GM21390 (cell line): Measurements from ENCODE around the gene HEBP1.

Experiments
- ATAC-seq: cut with Tn5 transposase; IDR thresholded peaks from one replicate; pipeline ENCODE4 v1.9.1; 2021; ENCODE audit not compliant: unreplicated experiment

Gene HEBP1

GRCh38 chr12:13024531-13024916 lies 24.5 kb upstream of the HEBP1 start:
- no peak for ATAC-seq

- no peak for ATAC-seq
Measured at GRCh38 chr12:13023811-13024530, 23.9 kb upstream of the HEBP1 start.

GRCh38 chr12:13022851-13023271 lies 22.8 kb upstream of the HEBP1 start:
- ATAC-seq = no peak

DNA sequence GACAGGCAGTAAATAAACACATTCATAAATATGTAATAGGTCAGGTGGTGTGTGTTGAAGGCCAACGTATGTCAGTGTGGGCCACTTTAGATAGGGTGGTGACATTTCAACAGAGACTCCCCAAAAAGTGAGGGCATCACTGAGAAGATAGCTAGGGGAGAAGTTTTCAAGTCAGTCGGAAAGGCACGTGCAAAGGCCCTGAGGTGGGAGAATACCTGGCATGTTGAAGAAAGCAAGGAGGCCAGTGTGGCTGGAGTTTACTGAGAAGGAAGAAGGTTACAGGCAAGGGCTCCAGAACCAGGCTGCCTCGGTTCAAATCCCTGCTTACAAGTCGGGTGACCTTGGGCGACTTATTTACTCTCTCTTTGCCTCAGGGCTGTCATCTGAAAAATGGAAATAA lies 11.0 kb upstream of the HEBP1 start:
- ATAC-seq = no peak

GRCh38 chr12:13008741-13009380 lies 8.8 kb upstream of the HEBP1 start:
- no peak for ATAC-seq

- no peak for ATAC-seq
Measured at GRCh38 chr12:13007496-13008233, 7.6 kb upstream of the HEBP1 start.

GRCh38 chr12:13005649-13006048 lies 5.6 kb upstream of the HEBP1 start:
- ATAC-seq = no peak

DNA sequence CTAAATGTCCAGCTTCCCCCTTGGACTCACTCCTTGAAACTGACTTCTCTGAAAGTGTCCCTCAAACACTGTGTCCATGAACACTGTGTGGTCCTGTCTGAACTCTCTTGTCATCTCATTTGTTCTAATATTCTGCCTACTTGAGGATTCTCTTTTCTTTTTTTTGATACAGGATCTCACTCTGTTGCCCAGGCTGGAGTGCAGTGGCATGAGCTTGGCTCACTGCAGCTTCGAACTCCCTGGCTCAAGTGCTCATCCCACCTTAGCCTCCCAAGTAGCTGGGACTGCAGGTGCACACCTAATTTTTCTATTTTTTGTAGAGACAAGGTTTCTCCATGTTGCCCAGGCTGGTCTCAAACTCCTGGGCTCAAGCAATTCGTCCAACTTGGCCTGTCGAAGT lies 4.9 kb upstream of the HEBP1 start:
- ATAC-seq = no peak

GRCh38 chr12:13004361-13004760 lies 4.3 kb upstream of the HEBP1 start:
- ATAC-seq = no peak

DNA sequence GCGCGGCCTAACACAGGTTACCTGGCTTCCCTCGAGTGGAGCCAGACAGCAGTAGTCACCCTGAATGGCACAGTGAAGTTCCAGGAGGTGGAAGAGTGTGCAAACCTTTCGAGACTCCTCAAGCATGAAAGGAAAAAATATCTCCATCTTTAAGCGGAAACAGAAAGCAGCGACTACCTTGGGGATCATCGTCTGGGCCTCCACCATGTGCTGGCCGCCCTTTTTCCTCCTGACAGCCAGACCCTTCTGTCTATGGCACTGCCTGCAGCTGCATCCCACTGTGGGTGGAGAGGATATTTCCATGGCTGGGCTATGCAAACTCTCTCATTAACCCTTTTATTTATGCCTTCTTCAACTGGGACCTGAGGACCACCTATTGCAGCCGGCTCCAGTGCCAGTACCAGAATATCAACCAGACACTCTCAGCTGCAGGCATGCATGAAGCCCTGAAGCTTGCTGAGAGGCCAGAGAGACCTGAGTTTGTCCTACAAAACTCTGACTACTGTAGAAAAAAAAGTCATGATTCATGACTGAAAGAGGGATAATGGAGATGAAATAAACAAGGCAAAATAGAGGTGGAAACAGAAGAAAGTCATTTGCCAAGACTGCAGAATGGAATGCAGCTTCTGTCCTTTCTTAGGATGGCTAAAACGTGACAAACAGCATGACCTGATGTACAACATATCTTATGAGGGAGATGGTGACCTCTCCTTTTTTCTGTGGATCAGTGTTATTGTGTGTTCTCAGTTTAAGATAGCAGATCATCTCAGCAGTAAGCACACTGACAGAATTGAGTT lies 2.4 kb upstream of the HEBP1 start:
- ATAC-seq = no peak

- no peak for ATAC-seq
Measured at GRCh38 chr12:13001775-13002040, 1.6 kb upstream of the HEBP1 start.

GRCh38 chr12:13000925-13001774 lies 1.1 kb upstream of the HEBP1 start:
- ATAC-seq = peak; percentile 31

DNA sequence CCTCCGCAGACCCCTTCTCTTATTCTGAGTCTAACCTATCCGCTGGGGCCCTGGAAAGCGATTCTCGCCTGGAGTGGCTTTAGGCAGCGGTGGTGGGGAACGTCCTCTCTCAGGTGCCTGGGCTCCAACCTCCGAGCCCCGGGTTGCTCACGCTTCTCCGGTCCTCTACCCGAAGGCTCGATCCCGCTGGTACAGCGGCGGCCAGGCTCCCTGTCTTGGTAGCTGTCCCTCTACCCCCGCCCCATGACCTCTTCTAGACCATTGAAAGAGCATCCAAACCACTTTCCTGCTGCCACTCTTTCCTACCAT lies 505 bp upstream of the HEBP1 start:
- ATAC-seq = peak; percentile 25

DNA sequence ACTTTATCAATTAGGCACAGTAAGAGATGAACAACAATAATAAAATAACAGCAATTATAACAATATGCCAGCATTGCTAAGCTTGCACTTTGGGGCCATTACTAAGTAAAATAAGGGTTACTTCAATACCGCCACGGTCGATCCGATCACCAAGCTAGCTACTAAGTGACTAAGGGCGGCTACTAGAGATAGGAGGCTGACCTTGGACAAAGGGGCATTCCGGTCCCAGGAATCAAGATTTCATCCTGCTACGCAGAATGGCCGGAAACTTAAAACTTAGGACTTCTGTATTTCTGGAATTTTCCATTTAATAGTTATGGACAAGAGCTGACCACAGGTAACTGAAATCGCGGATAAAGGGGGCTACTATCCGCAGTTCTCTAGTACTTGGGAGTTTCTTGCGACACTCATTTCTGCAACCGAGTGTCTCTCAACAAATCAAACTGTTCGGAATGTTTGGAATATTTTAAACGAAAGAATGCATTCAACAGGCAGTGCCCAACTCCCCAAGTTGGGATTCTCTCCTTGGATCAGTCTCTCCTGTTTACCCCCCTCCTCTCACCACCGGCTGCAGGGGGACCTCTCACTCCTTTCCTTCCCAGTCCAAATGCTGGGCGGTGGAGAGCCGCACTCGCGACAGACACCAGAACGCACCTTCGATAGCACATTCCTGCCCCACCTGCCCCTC lies 650 bp downstream of the HEBP1 start:
- ATAC-seq = peak; percentile 1

DNA sequence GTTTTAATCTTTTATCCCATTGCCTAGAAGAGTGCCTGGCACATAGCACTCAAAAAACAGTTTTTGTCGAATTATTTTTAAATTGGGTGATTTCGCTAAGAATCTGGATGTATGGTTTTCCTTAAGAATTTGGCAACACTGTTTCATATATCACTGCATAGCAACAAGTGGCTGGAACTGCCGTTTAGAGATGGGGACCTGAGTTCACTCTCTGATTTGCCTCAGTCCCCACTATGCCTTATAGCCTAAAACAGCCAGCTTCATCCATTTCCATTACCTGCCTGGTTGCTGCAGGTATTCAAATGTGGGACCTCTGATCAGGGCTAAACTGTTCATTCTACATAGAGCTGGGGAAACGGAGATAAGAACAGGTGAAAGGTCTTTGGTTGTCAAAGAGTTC lies 1.8 kb downstream of the HEBP1 start:
- ATAC-seq = no peak

GRCh38 chr12:12997734-12998133 lies 2.3 kb downstream of the HEBP1 start:
- no peak for ATAC-seq

DNA sequence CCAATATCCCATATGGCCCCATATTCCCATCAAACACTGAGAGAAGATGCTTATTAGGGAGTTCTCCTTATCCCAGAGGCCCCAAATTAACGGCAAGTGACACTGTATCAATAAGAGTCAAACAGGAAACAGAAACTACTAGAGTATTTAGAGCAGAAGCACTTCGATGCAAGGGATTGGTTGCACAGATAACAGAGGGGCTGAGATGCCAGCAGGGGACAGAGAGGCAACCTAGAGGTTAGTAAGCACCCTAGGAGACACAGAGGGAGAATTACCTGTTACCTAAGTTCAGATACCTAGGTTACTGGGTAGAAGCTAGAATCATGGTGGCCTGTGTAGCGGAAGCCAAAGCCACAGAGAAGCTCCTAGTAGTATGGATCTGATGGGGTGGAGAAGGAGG lies 2.9 kb downstream of the HEBP1 start:
- no peak for ATAC-seq

DNA sequence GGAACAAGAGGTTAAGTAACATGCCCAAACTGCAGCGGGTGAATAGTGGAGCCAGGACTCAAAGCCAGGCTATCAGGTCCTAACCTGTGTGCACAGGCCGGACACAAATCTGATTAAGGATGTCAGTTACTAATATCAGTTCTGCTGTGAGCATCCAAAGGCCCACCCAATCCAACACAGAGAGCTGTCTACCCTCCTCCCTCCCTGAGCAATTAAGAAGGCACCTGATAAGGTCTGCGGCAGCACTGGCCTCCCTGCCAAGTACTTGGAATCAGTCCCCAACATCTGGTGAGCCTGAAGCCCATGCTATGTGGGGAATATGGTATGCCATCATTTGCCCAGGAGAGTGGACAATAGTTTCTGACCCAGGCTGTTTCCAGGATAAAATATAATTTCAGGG lies 3.9 kb downstream of the HEBP1 start:
- ATAC-seq = no peak

DNA sequence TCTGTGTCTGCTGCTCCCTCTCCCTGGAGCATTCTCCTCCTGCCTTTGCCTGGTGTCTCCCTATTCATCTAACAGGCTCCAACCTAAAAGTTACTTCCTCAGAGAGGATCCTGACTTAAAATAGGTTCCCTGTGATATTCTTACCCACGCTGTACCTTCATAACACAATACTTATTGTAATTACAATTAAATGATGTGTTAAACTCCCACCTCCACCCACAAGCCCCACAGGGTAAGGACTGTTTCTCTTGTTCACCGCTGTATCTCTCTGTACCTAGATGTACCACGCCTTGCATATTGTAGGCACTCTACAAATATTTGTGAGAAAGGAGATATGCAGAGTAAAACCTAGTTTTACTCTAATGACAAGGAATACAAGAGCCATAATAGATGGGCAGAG lies 5.0 kb downstream of the HEBP1 start:
- no peak for ATAC-seq

DNA sequence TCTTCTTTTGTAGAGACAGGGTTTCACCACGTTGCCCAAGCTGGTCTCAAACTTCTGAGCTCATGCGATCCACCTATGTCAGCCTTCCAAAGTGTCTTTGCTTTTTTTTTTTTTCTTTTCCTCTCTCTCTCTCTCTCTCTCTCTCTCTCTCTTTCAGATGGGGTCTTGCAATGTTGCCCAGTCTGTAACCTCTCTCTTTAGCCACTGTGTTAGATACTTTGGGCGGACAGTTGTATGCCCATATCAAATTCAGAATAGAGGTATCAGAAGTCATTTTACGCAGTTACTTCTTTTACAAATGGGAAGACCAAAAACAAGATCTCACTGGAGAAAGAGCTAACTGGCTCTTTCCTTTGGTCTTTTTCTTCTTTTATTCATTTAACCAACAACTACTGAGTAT lies 6.7 kb downstream of the HEBP1 start:
- ATAC-seq = no peak
